Ovary (tissue), 3 donors: ENCODE data around the gene COL5A3.

Experiments
- EP300 ChIP-seq: sonication (generic); formaldehyde crosslinking; IDR thresholded peaks from one replicate; pipeline ENCODE4 v1.6.1; 2017; ENCODE audit warnings: antibody characterized with exemption
- POLR2A ChIP-seq: fragments of 450-650 bp; IDR thresholded peaks from one replicate; pipeline ENCODE4 v1.6.1; 2017; ENCODE audit warnings: antibody characterized with exemption, mild to moderate bottlenecking, moderate library complexity
- TF ChIP-seq, protein P1 (sequence below), 3 donors: fragments of 450-650 bp in 2 of 3; fragments of 200-600 bp in 1 of 3; IDR thresholded peaks; one replicate each; pipeline versions ENCODE4 v1.5.1 to v1.8.0; 2016 to 2022; ENCODE audit warnings: antibody characterized with exemption in 3 of 3, mild to moderate bottlenecking in 1 of 3
- donor health status: DM: no; HTN: no; CAD: no.

DNA sequence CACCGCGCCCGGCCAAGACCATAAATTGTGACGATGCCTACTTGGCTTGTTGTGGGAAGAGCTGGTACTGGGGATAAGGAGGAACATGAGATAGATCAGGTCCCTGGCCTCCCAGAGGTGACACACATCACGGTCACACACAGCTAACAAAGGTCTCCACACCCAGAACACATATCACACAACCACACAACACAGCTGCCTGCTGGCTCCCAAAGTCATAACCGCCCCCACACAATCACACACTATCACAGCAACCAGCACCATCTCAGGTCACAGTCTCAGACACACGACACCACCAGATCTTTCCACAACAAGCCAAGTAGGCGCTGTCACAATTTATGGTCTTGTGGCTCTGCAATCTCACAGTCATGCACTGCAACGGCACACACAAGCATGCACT lies 5.7 kb downstream of the COL5A3 start:
- TF ChIP-seq, protein P1, sequence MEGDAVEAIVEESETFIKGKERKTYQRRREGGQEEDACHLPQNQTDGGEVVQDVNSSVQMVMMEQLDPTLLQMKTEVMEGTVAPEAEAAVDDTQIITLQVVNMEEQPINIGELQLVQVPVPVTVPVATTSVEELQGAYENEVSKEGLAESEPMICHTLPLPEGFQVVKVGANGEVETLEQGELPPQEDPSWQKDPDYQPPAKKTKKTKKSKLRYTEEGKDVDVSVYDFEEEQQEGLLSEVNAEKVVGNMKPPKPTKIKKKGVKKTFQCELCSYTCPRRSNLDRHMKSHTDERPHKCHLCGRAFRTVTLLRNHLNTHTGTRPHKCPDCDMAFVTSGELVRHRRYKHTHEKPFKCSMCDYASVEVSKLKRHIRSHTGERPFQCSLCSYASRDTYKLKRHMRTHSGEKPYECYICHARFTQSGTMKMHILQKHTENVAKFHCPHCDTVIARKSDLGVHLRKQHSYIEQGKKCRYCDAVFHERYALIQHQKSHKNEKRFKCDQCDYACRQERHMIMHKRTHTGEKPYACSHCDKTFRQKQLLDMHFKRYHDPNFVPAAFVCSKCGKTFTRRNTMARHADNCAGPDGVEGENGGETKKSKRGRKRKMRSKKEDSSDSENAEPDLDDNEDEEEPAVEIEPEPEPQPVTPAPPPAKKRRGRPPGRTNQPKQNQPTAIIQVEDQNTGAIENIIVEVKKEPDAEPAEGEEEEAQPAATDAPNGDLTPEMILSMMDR (IDR thresholded peaks at IDR 0.05), result no peak
- TF ChIP-seq EP300, result no peak
- no peak for TF ChIP-seq POLR2A
